ENCODE results near the gene SPACA9. TPM values are rescaled to one million over a fixed set of nuclear protein-coding genes. Genes with fewer than 3 reads are reported as not detected.

Gene SPACA9
- total RNA-seq, 3 donors from 2014 or later = 1.6 to 6.9 (median 2.5) TPM

DNA sequence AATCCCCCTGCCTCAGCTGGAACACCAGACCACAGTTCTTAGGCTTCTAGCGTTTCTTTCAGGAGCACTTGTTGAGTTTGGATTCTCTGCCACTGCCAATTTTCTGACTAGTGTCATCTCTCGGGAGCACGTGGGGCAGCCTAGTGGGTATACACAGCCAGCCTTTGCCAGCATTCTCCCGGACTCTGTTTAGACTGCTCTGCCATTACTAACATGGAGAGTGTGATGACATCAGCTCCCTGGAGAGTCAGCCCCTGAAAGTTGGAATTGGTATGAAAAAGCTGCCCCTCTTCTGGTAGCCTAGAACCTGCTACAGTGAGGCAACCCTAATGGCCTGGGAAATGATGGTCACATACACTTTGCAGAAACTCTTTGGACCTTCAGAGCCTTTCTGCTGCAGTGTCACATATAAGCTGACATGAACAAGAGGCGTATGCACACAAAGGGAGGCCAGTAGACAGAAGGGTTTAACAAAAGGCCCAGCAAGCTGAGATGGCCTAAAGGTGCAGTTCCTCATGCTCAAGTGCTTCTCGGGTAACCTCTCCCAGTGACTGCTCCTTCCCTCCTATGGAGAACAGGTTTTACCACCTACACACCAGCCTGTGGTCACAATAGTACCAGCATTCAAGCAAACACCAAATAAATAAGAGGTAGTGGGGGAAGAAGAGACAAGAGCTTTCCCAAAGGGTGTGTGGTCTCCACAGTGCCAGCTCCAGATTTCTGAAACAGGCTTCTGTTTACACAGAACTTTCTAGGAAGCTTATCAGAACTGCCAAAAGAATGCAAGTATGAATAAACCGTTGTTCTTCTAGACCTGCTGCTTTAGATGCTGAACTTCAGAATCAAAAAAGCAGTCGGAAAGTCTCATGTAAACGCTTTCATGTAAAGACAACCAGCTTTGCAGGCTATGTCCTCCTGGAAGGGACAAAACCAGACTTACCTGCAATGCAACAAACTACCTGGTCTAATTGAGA lies 16.5 kb downstream of the SPACA9 start:
- intact Hi-C loops (cut with DNase I, micrococcal nuclease) = no loop called here
- Histone ChIP-seq H3K4me1 (ENCODE audit: low read depth) (no peaks in the 10 kb centered on the region), H3K36me3 (ENCODE audit: low read depth) (no peaks in the 10 kb centered on the region), H3K9me3 (no peaks in the 10 kb centered on the region), H3K4me3 (no peak overlapping the region)
- DNase-seq (no peak), ATAC-seq (peak; percentile 29)
- TF ChIP-seq, protein P1, sequence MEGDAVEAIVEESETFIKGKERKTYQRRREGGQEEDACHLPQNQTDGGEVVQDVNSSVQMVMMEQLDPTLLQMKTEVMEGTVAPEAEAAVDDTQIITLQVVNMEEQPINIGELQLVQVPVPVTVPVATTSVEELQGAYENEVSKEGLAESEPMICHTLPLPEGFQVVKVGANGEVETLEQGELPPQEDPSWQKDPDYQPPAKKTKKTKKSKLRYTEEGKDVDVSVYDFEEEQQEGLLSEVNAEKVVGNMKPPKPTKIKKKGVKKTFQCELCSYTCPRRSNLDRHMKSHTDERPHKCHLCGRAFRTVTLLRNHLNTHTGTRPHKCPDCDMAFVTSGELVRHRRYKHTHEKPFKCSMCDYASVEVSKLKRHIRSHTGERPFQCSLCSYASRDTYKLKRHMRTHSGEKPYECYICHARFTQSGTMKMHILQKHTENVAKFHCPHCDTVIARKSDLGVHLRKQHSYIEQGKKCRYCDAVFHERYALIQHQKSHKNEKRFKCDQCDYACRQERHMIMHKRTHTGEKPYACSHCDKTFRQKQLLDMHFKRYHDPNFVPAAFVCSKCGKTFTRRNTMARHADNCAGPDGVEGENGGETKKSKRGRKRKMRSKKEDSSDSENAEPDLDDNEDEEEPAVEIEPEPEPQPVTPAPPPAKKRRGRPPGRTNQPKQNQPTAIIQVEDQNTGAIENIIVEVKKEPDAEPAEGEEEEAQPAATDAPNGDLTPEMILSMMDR (IDR thresholded peaks at IDR 0.05) = no peak

DNA sequence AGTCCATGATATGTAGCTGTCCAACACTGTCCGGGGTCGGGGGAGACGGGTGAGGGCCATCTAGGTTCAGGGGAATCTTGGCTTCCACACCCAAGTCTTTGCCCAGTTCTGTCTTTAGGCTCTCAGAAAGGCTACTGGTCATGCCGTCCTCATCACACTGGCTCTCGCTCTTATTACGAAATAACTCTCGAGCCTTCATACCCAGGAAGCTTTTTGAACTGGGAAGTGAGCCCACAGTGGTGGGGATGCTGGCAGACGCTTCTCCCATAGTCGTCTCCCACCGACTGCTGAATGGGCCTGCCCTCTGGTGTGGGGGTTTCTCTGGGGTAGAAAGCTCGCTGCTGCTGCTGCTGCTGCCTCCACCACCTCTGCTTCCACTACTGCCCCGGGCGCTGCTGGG lies 17.6 kb downstream of the SPACA9 start:
- TF ChIP-seq, protein P1 (IDR thresholded peaks at IDR 0.05) = no peak
- ATAC-seq = no peak
- intact Hi-C loops (cut with DNase I, micrococcal nuclease) = no loop called here
- Histone ChIP-seq H3K4me1 (ENCODE audit: low read depth) (no peaks in the 10 kb centered on the region), H3K4me3 (no peak overlapping the region), H3K36me3 (ENCODE audit: low read depth) (no peaks in the 10 kb centered on the region), H3K9me3 (no peaks in the 10 kb centered on the region)
- no peak for DNase-seq

DNA sequence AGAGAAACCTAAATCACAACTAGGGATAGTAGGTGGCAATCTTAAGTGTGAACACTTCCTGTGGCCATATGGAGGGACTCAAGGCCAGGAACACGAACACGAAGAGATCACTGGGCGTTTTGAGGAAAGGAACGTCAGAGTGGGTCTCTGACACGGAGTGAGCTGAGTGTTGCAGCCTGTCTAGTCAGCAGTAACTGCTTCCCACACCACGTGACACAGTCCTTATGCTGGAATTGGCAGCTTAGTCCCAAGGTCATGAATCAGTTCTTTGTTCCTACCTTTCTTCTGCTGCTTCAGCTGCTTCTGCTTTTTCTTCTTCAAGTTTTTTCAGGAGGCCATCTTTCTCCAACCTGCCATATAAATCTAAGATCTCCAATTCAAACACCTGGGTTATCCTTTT lies 18.2 kb downstream of the SPACA9 start:
- Histone ChIP-seq H3K4me1 (ENCODE audit: low read depth) (no peaks in the 10 kb centered on the region), H3K9me3 (no peaks in the 10 kb centered on the region), H3K4me3 (no peak overlapping the region), H3K36me3 (ENCODE audit: low read depth) (no peaks in the 10 kb centered on the region)
- TF ChIP-seq, protein P1 (IDR thresholded peaks at IDR 0.05) = no peak
- no peak for ATAC-seq
- no peak for DNase-seq
- intact Hi-C loops (cut with DNase I, micrococcal nuclease) = no loop called here

DNA sequence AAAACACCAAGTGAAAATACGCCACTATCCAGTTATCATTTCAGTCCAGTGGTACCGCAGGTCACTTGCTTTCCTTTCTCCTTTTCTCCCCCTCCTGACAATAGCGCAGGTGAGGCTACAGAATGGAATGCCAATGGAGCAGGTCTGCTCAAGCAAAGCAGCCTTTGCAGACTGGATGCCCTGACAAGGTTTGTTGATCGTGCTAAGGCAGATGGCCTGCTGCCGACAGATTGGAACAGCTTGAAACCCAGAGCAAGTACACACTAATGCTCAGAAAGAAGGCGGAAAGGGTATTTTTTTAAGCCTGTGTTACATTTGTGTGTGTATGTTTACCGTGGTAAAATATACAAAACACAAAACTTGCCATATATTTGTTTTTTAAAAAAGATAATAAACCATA lies 19.4 kb downstream of the SPACA9 start:
- ATAC-seq (no peak), DNase-seq (no peak)
- Histone ChIP-seq H3K4me3 (no peak overlapping the region), H3K36me3 (ENCODE audit: low read depth) (no peaks in the 10 kb centered on the region), H3K9me3 (no peaks in the 10 kb centered on the region), H3K4me1 (ENCODE audit: low read depth) (no peaks in the 10 kb centered on the region)
- intact Hi-C loops (cut with DNase I, micrococcal nuclease) = no loop called here
- TF ChIP-seq, protein P1 (IDR thresholded peaks at IDR 0.05) = no peak

DNA sequence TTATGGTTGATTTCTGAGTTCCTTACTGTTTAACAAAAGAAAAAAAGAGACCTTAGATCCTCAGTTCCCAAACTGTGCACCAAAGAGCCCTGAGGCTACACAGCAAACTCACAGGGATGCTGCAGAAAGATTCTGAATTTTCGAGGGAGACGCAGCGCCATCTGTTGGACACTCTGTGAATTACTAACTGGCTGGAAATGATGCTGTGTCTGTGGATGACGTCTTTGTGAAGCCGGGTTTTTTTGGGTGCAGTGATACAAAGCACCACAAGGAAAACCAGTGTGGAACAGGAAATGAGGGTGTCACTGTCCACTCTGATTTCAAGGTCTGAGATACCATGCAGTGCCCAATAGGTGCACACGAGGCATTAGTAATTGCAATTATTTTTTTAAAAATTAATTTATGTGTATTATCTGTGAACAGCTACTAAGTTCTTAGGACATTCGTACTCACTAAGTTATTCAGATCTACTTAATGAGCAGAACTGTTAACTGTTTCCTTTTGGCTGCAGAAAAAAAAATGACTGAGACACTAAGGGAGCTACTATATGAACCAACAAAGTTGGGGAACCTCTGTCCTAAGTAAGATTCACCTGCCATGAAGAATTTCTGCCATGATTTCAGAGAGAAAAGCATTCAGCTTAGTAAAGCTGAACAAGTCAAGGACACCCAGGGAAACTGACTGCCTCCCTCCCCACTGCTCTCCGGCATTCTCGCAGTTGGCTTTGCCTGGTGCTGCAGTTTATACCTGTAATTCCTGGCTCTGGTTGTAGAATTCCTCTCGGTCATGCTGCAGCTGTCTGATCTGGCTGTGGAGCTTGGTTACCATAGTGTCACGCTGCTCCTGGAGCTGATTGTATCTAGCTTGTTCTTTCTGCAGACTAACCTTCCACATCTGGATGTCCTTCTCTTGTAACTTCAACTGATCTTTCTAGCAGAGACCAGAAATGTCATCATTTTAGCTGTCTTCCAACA lies 23.4 kb downstream of the SPACA9 start:
- DNase-seq (peak in 2 of 3 donors; percentile 61 to 76), ATAC-seq (peak; percentile 91)
- TF ChIP-seq, protein P1 (IDR thresholded peaks at IDR 0.05) = peak; percentile 70
- H3K9me3 ChIP-seq = no peaks in the 10 kb centered on the region
- no peak overlapping the region for H3K4me3 ChIP-seq
- no peaks in the 10 kb centered on the region for H3K4me1 ChIP-seq (ENCODE audit: low read depth)
- peaks cover 9% of the 10 kb centered on the region for H3K36me3 ChIP-seq (ENCODE audit: low read depth)
- intact Hi-C loops (cut with DNase I, micrococcal nuclease) = no loop called here
